Measurements from ENCODE around the gene MGLL. TPM values are rescaled to one million over a fixed set of nuclear protein-coding genes. Genes with fewer than 3 reads are reported as not detected.
"Not testable (repeated sequence)": the region's sequence is repeated elsewhere in the genome, so short reads cannot be mapped to it uniquely, and the experiment has no call there.

MGLL gene
- total RNA-seq, 4 donors from 2014 or later = 12.6 to 44.8 (median 32.3) TPM

DNA sequence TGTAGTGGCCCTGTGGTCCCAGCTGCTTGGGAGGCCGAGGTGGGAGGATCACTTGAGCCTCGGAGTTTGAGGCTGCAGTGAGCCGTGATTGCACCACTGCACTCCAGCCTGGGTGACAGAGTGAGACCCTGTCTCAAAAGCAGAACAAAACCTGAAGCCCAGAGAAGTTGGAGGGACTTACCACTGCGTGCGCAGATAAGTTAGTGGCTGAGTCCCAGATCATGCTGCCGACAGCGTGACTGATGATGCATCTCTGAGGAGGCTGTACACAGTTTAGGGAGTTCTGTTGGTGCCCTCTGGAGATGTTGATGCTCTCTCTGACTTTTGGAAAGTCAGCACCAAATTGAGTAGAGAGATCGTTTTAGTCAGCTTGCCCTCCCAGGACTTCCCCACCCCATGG is 165.4 kb downstream of the MGLL start:
- peaks cover 0 to 7% of the 10 kb centered on the region in 2 donors for H3K4me1 ChIP-seq
- no peak for TF ChIP-seq POLR2A (IDR thresholded peaks at IDR 0.05)
- TF ChIP-seq, protein P1, sequence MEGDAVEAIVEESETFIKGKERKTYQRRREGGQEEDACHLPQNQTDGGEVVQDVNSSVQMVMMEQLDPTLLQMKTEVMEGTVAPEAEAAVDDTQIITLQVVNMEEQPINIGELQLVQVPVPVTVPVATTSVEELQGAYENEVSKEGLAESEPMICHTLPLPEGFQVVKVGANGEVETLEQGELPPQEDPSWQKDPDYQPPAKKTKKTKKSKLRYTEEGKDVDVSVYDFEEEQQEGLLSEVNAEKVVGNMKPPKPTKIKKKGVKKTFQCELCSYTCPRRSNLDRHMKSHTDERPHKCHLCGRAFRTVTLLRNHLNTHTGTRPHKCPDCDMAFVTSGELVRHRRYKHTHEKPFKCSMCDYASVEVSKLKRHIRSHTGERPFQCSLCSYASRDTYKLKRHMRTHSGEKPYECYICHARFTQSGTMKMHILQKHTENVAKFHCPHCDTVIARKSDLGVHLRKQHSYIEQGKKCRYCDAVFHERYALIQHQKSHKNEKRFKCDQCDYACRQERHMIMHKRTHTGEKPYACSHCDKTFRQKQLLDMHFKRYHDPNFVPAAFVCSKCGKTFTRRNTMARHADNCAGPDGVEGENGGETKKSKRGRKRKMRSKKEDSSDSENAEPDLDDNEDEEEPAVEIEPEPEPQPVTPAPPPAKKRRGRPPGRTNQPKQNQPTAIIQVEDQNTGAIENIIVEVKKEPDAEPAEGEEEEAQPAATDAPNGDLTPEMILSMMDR (IDR thresholded peaks at IDR 0.05) = no peak
- H3K36me3 ChIP-seq = no peaks in the 10 kb centered on the region
- no peaks in the 10 kb centered on the region for H3K9me3 ChIP-seq
- no peak overlapping the region for H3K4me3 ChIP-seq
- no peak overlapping the region for H3K27ac ChIP-seq
- intact Hi-C loops (cut with DNase I; ENCODE audit: low total_unique reads) = no loop called here
- no peak for DNase-seq
- no peaks in the 10 kb centered on the region for H3K27me3 ChIP-seq

DNA sequence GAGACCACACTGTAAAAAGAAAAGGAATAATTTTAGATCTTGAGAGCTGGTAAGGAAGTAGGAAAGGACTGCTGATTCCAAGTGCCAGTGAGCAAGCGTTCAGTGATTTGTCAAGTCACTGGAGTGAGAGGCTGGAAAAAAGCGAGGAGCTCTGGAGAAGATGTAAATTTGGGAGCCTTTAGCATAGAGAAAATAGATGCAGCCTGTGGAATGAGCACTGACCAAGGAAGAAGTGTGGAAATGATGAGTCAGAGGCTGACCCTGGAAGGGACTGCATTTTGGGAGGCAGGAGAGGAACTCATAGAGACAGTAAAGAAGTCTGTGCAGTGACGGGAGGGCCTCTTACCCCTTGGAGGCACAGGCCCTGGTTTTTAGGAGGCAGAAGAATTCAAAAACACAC is 166.7 kb downstream of the MGLL start:
- Histone ChIP-seq H3K27ac (peak overlapping the region; percentile 53 to 54), H3K9me3 (no peaks in the 10 kb centered on the region), H3K27me3 (no peaks in the 10 kb centered on the region), H3K36me3 (no peaks in the 10 kb centered on the region), H3K4me1 (peaks cover 0 to 7% of the 10 kb centered on the region in 2 donors), H3K4me3 (no peak overlapping the region)
- no peak for DNase-seq
- intact Hi-C loops (cut with DNase I; ENCODE audit: low total_unique reads) = no loop called here
- TF ChIP-seq, protein P1 (IDR thresholded peaks at IDR 0.05) = no peak
- no peak for TF ChIP-seq POLR2A (IDR thresholded peaks at IDR 0.05)

DNA sequence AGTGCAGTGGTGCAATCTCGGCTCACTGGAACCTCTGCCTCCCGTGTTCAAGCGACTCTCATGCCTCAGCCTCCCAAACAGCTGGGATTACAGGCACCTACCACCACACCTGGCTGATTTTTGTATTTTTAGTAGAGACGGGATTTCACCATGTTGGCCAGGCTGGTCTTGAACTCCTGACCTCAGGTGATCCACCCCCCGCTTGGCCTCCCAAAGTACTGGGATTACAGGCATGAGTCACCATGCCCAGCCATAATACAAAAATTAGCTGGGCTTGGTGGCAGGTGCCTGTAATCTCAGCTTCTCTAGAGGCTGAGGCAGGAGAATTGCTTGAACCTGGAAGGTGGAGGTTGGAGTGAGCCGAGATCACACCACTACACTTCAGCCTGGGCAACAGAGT is 167.3 kb downstream of the MGLL start:
- intact Hi-C loops (cut with DNase I; ENCODE audit: low total_unique reads); DNase-seq; H3K9me3 ChIP-seq; H3K4me3 ChIP-seq; H3K4me1 ChIP-seq; H3K36me3 ChIP-seq; H3K27me3 ChIP-seq: not testable (repeated sequence)
- peak overlapping the region; percentile 53 to 54 for H3K27ac ChIP-seq

DNA sequence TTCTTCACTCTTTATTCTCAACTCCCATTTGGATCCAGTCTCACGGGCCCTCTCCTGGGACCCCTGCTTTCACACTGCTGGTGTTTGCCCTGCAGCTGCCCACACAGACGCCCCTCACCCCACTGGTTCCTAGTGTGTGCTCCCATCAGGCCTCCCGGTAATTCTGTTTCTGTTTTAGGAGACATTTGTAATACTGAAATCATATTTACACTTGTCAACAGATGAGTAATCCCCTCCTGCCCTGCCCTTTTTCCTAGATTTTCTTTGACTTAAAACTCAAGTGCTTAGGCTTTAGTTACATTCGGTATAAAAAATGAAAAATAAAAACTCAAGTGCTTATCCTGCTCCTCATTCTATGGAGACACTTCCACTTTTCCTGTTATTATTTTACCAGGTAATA is 167.9 kb downstream of the MGLL start:
- Histone ChIP-seq H3K4me1 (peaks cover 0 to 7% of the 10 kb centered on the region in 2 donors), H3K27ac (no peak overlapping the region), H3K4me3 (no peak overlapping the region), H3K36me3 (no peaks in the 10 kb centered on the region), H3K27me3 (no peaks in the 10 kb centered on the region), H3K9me3 (no peaks in the 10 kb centered on the region)
- no peak for DNase-seq
- intact Hi-C loops (cut with DNase I; ENCODE audit: low total_unique reads) = no loop called here
- TF ChIP-seq, protein P1 (IDR thresholded peaks at IDR 0.05) = no peak
- no peak for TF ChIP-seq POLR2A (IDR thresholded peaks at IDR 0.05)

DNA sequence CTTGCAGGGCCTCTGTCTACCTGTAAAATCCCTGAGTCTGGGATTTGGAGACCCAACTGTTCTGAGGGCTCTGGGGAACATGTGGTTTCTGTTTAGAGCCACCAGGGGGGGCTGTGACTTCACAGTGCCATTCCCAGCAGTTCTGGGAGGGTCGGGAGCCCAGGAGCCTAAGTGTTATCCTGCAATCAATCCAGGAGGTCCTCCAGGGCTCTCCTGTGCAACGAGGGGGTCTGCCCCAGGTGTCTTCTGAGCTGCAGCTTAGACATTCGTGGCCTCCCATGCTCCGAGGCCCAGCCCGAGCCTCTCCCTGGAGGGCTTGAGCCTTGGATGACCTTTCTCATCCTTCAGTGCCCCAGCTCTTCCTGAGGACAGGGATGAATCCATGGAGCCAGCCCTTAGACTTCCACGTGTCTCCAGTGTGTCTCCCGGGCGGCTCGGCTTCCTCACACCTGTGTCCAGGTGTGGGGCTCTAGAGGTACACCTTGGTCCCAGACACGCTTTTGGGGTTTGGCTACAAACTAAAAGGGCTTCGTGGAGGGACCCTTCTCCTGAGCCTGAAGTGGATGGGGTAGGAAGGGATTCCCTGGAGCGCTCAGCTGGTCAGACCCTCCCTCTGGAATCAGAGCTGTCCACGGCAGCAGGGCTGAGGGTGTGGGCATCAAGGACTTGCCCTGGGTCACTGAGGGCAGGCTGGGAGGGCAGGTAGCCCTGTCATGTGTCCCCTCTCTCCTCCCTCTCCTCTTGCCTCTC is 169.9 kb downstream of the MGLL start:
- TF ChIP-seq POLR2A (IDR thresholded peaks at IDR 0.05) = no peak
- TF ChIP-seq, protein P1 (IDR thresholded peaks at IDR 0.05) = peak; percentile 77 to 83 (median 80)
- no peak overlapping the region for H3K4me3 ChIP-seq
- H3K27me3 ChIP-seq = no peaks in the 10 kb centered on the region
- no peak overlapping the region for H3K27ac ChIP-seq
- H3K36me3 ChIP-seq = no peaks in the 10 kb centered on the region
- H3K9me3 ChIP-seq = no peaks in the 10 kb centered on the region
- intact Hi-C loops (cut with DNase I; ENCODE audit: low total_unique reads) = no loop called here
- DNase-seq = peak; percentile 50 to 51
- peaks cover 0 to 7% of the 10 kb centered on the region in 2 donors for H3K4me1 ChIP-seq
